ENCODE measurements around the gene VIP.

GRCh38 chr6:152721956-152722355 lies 28.6 kb upstream of the VIP start:
- TF ChIP-seq GABPA (IDR thresholded peaks at IDR 0.05; ENCODE audit: borderline replicate concordance, insufficient read depth, low read length), result no peak
- TF ChIP-seq FOSL1 (IDR thresholded peaks at IDR 0.05; ENCODE audit: insufficient read depth, low read depth, low read length), result no peak
- TF ChIP-seq CTCF (IDR thresholded peaks at IDR 0.05; ENCODE audit: control extremely low read depth in 1 of 3, insufficient read depth in 1 of 3, low read depth in 1 of 3, low read length in 3 of 3), result no peak
- no peak for TF ChIP-seq MAFK (IDR thresholded peaks at IDR 0.05; ENCODE audit: low read depth, low read length)
- TF ChIP-seq POLR2AphosphoS5 (IDR thresholded peaks at IDR 0.05; ENCODE audit: low read depth, low read length), result no peak
- TF ChIP-seq EGR1 (IDR thresholded peaks at IDR 0.05; ENCODE audit: borderline replicate concordance, low read depth, low read length), result no peak
- TF ChIP-seq BRCA1 (IDR thresholded peaks at IDR 0.05; ENCODE audit: low read depth, low read length), result no peak
- no peak for TF ChIP-seq YY1 (IDR thresholded peaks at IDR 0.05; ENCODE audit: low read depth, low read length)
- TF ChIP-seq SP2 (IDR thresholded peaks at IDR 0.05; ENCODE audit: low read length), result no peak
- no peak for TF ChIP-seq EP300 (IDR thresholded peaks at IDR 0.05; ENCODE audit: borderline replicate concordance in 1 of 2, low read depth in 2 of 2, low read length in 2 of 2)
- TF ChIP-seq JUN (IDR thresholded peaks at IDR 0.05; ENCODE audit: low read depth, low read length), result no peak
- no peak for TF ChIP-seq JUND (IDR thresholded peaks at IDR 0.05; ENCODE audit: low read length)
- TF ChIP-seq RNF2 (IDR thresholded peaks at IDR 0.05; ENCODE audit: borderline replicate concordance, low read depth, low read length, missing control alignments, poor library complexity, severe bottlenecking), result no peak
- TF ChIP-seq PHF8 (conservative IDR thresholded peaks at IDR 0.05; ENCODE audit: low read depth, low read length), result no peak
